Measurements from ENCODE around the gene MACROD1. TPM values are rescaled to one million over a fixed set of nuclear protein-coding genes. Genes with fewer than 3 reads are reported as not detected.

Gene MACROD1, protein sequence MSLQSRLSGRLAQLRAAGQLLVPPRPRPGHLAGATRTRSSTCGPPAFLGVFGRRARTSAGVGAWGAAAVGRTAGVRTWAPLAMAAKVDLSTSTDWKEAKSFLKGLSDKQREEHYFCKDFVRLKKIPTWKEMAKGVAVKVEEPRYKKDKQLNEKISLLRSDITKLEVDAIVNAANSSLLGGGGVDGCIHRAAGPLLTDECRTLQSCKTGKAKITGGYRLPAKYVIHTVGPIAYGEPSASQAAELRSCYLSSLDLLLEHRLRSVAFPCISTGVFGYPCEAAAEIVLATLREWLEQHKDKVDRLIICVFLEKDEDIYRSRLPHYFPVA
- 36.0 TPM for total RNA-seq

DNA sequence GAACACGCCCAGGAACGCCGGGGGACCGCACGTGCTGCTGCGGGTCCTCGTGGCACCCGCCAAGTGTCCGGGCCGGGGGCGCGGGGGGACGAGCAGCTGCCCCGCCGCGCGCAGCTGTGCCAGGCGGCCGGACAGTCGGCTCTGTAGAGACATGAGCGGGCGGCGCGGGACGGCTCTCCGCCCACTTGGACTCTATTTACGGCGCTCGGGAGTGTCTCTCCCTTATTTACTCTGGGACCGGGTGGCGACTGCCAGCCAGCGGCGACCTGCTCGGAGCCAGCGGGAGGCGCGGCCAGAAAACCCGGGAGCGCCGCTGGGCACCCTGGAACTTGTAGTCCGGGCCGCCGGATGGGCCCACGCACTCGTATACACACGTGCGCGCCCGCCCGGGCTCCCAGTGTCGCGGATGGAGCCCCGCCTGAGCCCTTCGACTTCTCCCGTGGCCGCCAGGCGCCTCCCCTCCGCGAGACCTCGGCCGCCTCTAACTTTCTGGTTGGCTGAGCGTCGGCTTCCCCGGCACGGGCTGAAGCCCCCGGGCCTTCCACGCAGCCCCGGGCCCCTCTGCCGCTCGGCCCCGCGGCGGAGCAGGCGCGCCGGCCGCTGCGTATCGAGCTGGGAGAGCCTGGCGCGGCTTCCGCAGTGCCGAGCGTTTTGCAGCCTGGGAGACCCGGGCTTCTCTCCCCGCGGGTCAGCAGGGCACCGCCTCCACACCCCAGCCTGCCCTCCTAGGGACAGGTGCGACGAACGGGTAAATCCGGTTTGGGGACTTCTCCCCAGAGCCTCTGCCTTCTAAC, at the start of gene MACROD1:
Gene MACROD1 (minus strand): TSS at position 272 of the 794 bp plus-strand sequence. CDS start 119 bp downstream, at position 153.

DNA sequence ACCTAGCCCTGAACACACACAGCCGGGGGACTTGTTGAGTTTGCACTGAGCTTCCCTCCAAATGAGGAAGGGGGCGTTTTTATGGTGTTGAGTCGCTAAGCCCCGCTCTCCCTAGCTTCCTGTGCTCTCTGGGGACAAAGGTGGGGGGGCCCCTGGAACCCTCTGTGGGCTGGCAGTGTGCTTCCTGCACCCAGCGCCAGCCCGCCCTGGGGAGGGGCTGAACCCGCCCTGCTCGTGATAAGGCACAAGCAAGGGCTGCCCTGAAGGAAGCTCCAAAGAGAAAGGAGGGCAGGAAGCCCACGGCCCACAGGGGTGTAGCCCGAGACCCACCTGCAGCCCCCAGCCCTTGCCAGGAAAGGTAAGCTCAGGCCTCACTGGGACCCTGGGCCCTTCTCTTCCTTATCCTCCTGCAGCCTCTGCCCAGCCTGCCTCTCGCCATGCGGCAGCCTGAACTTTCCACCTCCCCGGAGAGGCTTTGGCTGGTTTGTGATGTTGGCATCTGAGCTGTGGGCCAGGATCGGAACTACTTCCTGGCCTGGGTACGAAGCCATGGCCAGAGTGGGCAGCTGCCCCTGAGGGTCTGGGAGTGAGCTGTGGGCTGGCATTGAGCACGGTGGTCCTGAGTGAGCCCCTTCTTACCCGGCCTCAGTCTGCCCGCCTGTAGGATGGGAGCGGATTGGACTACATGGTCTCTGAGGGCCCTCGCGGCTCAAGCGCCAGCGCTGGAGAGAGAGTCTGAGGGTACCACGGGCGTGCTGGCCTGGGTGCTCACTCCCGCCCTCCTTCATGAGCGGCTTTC, 40.7 kb upstream of the MACROD1 start, which contains the start of gene FERMT3:
Gene FERMT3 (plus strand): TSS at position 265 of the 799 bp plus-strand sequence. CDS start 644 bp downstream, outside the sequence.

DNA sequence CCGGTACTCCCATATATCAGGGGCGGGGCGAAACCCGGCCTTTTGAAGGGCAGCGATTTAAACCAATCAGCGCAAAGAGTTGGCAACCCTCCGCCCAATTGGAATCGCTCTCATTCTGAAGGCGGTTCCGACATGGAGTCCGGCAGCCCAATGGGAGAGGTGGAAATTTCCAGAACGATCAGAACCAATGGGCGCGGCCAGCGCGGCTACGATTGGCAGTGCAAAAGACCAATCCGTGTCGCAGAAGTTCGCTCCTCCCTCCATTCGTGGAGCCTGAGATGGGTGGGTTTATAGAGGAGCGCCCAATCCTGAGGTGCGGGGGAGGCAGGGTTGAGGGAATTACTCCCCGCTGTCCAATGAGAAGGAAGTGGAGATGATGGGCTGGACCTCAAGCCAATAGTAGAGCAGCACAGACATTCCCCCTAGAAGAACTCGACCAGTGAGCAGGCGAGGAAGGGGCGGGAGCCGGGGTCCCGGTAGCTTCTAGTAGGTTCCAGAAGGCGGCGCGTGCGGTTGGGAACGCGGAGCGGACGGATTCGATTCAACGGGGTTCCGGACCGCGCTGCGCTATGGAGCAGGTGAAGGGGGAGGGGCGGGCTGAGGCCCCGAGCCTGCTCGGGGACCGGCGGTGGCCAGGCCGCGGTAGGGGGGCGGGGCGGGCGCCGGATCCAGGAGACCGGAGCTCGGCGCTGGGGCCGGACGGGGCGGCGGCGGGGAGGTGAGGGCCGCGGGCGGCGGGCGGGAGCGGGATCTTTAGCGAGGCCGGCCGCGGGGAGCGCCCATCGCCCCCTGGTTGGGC, 20.0 kb upstream of the MACROD1 start, which contains the start of gene STIP1:
Gene STIP1 (plus strand): TSS at position 479 of the 799 bp plus-strand sequence. CDS start 91 bp downstream, at position 570.

DNA sequence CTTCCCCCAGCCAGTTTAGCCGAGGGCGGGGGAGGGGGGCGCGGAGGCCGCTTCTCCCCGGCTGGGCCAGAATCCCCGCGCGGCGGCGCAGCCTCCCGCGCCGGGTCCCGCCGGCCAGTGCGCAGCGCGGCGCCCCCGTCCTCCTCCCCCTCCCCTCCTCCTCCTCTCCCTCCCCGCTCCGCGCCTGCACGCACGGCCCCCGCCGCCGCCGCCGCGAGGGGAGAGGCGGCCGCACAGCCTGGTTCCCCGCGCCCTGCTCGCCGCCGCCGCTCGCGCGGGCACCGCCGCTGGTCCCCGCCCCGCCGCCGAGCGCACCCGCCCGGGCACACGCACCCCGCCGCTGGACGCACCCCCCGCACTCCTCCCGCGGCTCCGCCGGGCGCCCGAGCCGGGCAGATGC, 130.3 kb downstream of the MACROD1 start, which contains the start of gene FLRT1:
Gene FLRT1 (plus strand): TSS at position 356 of the 400 bp plus-strand sequence. CDS start 80,337 bp downstream, outside the sequence.

DNA sequence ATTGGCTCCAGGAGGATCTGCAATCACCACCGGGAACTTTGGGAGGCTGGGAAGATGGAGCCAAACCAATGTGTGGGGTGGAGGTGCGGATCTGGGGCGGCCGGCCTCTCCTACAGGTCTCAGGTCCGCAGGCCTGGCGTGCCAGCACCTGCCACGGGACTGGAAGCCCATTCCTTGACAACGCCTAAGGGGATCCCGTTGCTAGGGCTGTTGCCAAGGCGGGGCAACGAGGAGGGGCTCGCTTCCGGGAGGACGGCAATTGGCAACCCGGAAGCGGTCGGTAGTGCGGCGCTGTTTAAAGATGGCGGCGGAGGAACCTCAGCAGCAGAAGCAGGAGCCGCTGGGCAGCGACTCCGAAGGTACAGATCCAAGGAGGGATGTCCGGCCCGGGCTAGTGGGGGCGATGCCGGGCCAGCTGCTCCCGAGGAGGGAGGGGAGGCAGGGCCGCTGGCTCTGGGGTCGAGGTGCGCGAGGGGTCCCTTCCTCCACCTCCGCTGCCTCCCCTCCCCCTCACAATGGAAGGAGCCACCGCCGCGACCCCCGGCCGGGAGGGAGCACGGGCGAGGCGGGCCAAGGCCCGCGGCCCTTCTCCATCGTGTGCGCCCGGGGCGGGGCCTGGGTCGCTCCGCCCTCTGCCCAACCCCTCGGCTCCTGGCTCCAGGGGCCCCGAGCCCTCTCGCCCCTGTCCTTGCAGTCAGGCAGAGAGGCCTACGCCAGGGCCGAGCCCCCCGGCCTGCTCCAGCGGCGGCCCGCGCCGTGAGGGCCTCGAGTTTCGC, 179.6 kb downstream of the MACROD1 start, which contains the start of gene OTUB1:
Gene OTUB1 (plus strand): TSS at position 283 of the 776 bp plus-strand sequence. CDS start 19 bp downstream, at position 302.

DNA sequence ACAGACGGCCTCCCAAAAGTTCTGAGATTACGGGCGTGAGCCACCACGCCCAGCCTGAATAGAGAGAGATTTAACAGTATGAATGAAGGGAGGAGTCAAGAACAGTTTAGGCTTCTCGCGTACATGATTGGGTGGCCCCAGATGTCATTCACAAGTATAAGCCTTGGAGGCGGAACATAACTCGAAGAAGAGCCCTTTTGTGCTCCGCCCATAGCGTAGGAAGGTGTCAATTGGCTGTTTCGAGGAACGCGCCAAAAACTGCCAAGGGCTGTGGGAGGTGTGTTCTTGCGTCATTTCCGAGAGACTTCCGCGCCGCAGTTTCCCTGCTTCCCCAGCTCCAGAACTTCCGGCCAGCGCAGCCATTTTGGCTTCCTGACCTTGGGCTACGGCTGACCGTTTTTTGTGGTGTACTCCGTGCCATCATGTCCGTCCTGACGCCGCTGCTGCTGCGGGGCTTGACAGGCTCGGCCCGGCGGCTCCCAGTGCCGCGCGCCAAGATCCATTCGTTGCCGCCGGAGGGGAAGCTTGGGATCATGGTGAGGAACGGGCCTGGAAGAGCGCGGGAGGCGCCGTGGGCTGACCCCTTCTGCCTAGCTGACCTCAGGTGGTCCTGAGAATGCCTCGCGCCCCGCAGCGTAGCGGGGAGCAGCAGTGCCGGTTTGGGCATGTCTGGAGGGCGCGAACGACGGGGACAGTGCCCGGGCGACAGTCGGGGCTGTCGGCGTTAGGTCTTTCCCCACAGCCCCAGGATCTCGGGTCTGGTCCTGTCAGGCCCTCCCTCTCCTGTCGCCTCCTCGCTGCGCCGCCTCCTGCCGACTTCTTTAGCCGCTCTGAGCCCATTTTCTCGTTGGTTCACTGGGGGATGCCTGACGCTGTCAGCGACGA, 191.4 kb downstream of the MACROD1 start, which contains the start of gene COX8A:
Gene COX8A (plus strand): TSS at position 362 of the 885 bp plus-strand sequence. CDS start 61 bp downstream, at position 423.

Small RNA genes within 50 kb of the gene (small RNA-seq; reads per million reads assigned to genes)
- gene RNU6-45P (ENCODE audit: low replicate concordance) = not detected

Other genes with a start within 250 kb of the MACROD1 start
- 4.1 TPM for gene RCOR2, start 248.9 kb downstream of the MACROD1 start, total RNA-seq
- 18.7 TPM for gene NAA40, start 227.1 kb downstream of the MACROD1 start, total RNA-seq
- gene COX8A, start 191.5 kb downstream of the MACROD1 start, total RNA-seq = 494 TPM
- 49.4 TPM for gene OTUB1, start 179.7 kb downstream of the MACROD1 start, total RNA-seq
- gene FLRT1, start 130.2 kb downstream of the MACROD1 start, total RNA-seq = 6.1 TPM
- 114 TPM for gene STIP1, start 20.1 kb upstream of the MACROD1 start, total RNA-seq
- gene FERMT3, start 40.6 kb upstream of the MACROD1 start, total RNA-seq = 13.4 TPM
- gene TRPT1, start 60.1 kb upstream of the MACROD1 start, total RNA-seq = 35.5 TPM
- gene NUDT22, start 60.2 kb upstream of the MACROD1 start, total RNA-seq = 51.3 TPM
- gene DNAJC4, start 64.4 kb upstream of the MACROD1 start, total RNA-seq = 28.6 TPM
- 50.6 TPM for gene VEGFB, start 68.5 kb upstream of the MACROD1 start, total RNA-seq
- 104 TPM for gene FKBP2, start 75.0 kb upstream of the MACROD1 start, total RNA-seq
- 48.6 TPM for gene PPP1R14B, start 80.8 kb upstream of the MACROD1 start, total RNA-seq
- gene PLCB3, start 85.4 kb upstream of the MACROD1 start, total RNA-seq = 16.9 TPM
- 101 TPM for gene BAD, start 118.6 kb upstream of the MACROD1 start, total RNA-seq
- gene GPR137, start 119.7 kb upstream of the MACROD1 start, total RNA-seq = 13.6 TPM
- gene KCNK4, start 125.2 kb upstream of the MACROD1 start, total RNA-seq = not detected
- not detected for gene CATSPERZ, start 134.2 kb upstream of the MACROD1 start, total RNA-seq
- 29.7 TPM for gene ESRRA, start 139.4 kb upstream of the MACROD1 start, total RNA-seq
- 194 TPM for gene TRMT112, start 151.4 kb upstream of the MACROD1 start, total RNA-seq
- gene PRDX5, start 152.0 kb upstream of the MACROD1 start, total RNA-seq = 138 TPM
- gene CCDC88B, start 174.1 kb upstream of the MACROD1 start, total RNA-seq = 10.8 TPM
- 16.8 TPM for gene RPS6KA4, start 193.0 kb upstream of the MACROD1 start, total RNA-seq